Transverse colon (tissue), 4 donors: ENCODE results near the gene BMP6.

Experiments
- CTCF ChIP-seq, 5 experiments: fragments of 200-600 bp in 3 of 5; fragments of 450-650 bp in 2 of 5; sonication (generic) in 3 of 5; IDR thresholded peaks; 1 replicate in 2 of 5; 2 replicates in 3 of 5; pipeline ENCODE4 v1.5.1; 2016 to 2017; ENCODE audit warnings: antibody characterized with exemption in 5 of 5, inconsistent platforms in 3 of 5, mild to moderate bottlenecking in 2 of 5, moderate library complexity in 1 of 5
- POLR2AphosphoS5 ChIP-seq, 3 donors: sonication (generic); formaldehyde crosslinking; IDR thresholded peaks; one replicate each; pipeline ENCODE4 v1.6.1; 2016; ENCODE audit warnings: antibody characterized with exemption in 3 of 3

- no peak for TF ChIP-seq POLR2AphosphoS5 (IDR thresholded peaks at IDR 0.05)
- no peak for TF ChIP-seq CTCF (IDR thresholded peaks at IDR 0.05)
Observed at GRCh38 chr6:7904654-7905319, 178.9 kb downstream of the BMP6 start.
